ENCODE results near the gene HNRNPC. TPM values are rescaled to one million over a fixed set of nuclear protein-coding genes. Genes with fewer than 3 reads are reported as not detected.
"Not testable (repeated sequence)": the region's sequence is repeated elsewhere in the genome, so short reads cannot be mapped to it uniquely, and the experiment has no call there.

HNRNPC gene
- total RNA-seq, 1 experiment from 2014 or later = 1,144 TPM

- Histone ChIP-seq H4K20me1 (ENCODE audit: insufficient read depth, low read depth, low read length) (peaks cover 95% of the 10 kb centered on the region), H3K4me3 (ENCODE audit: low read length) (no peak overlapping the region), H3K4me1 (ENCODE audit: low read length) (peaks cover 7% of the 10 kb centered on the region; the same call in 1 of the 2 replicates), H3K36me3 (ENCODE audit: insufficient read depth, low read length) (peaks cover 93% of the 10 kb centered on the region), H3K4me2 (ENCODE audit: low read depth, low read length, poor library complexity, severe bottlenecking) (no peak overlapping the region), H3K27me3 (ENCODE audit: low read length) (no peaks in the 10 kb centered on the region), H3K9ac (ENCODE audit: low read length) (no peak overlapping the region), H2AFZ (ENCODE audit: low read length) (no peak overlapping the region), H3K9me2 (replicated peaks; ENCODE audit: insufficient read depth, low read length) (no peaks in the 10 kb centered on the region), H3K9me3 (ENCODE audit: low read length) (no peaks in the 10 kb centered on the region), H3K79me2 (ENCODE audit: low read length) (peaks cover 99% of the 10 kb centered on the region), H3K27ac (ENCODE audit: low read length) (no peak overlapping the region)
- peak; percentile 59 for DNase-seq
Observed at GRCh38 chr14:21233457-21234076, 35.7 kb downstream of the HNRNPC start.

GRCh38 chr14:21231020-21231652, 38.1 kb downstream of the HNRNPC start:
- Histone ChIP-seq H3K4me2 (ENCODE audit: low read depth, low read length, poor library complexity, severe bottlenecking) (no peak overlapping the region), H3K9me2 (replicated peaks; ENCODE audit: insufficient read depth, low read length) (no peaks in the 10 kb centered on the region), H3K4me3 (ENCODE audit: low read length) (no peak overlapping the region), H3K27ac (ENCODE audit: low read length) (no peak overlapping the region), H4K20me1 (ENCODE audit: insufficient read depth, low read depth, low read length) (peaks cover 93% of the 10 kb centered on the region), H3K27me3 (ENCODE audit: low read length) (no peaks in the 10 kb centered on the region), H3K9me3 (ENCODE audit: low read length) (no peaks in the 10 kb centered on the region), H3K4me1 (ENCODE audit: low read length) (peaks cover 4% of the 10 kb centered on the region; the same call in 1 of the 2 replicates), H3K79me2 (ENCODE audit: low read length) (peaks cover 99% of the 10 kb centered on the region), H2AFZ (ENCODE audit: low read length) (no peak overlapping the region), H3K9ac (ENCODE audit: low read length) (no peak overlapping the region), H3K36me3 (ENCODE audit: insufficient read depth, low read length) (peaks cover 90% of the 10 kb centered on the region)
- no peak for DNase-seq

- H3K36me3 ChIP-seq (ENCODE audit: insufficient read depth, low read length) = peaks cover 88% of the 10 kb centered on the region
- no peaks in the 10 kb centered on the region for H3K9me2 ChIP-seq (replicated peaks; ENCODE audit: insufficient read depth, low read length)
- no peak overlapping the region for H3K4me3 ChIP-seq (ENCODE audit: low read length)
- DNase-seq = no peak
- no peak overlapping the region for H2AFZ ChIP-seq (ENCODE audit: low read length)
- H3K27ac ChIP-seq (ENCODE audit: low read length) = no peak overlapping the region
- H3K79me2 ChIP-seq (ENCODE audit: low read length) = peaks cover 99% of the 10 kb centered on the region
- no peaks in the 10 kb centered on the region for H3K27me3 ChIP-seq (ENCODE audit: low read length)
- no peak overlapping the region for H3K4me2 ChIP-seq (ENCODE audit: low read depth, low read length, poor library complexity, severe bottlenecking)
- no peak overlapping the region for H3K9ac ChIP-seq (ENCODE audit: low read length)
- H3K9me3 ChIP-seq (ENCODE audit: low read length) = no peaks in the 10 kb centered on the region
- peaks cover under 1% of the 10 kb centered on the region; the same call in 1 of the 2 replicates for H3K4me1 ChIP-seq (ENCODE audit: low read length)
- H4K20me1 ChIP-seq (ENCODE audit: insufficient read depth, low read depth, low read length) = peaks cover 90% of the 10 kb centered on the region
Observed at GRCh38 chr14:21229821-21230220, 39.4 kb downstream of the HNRNPC start.

GRCh38 chr14:21227981-21228380, 41.3 kb downstream of the HNRNPC start:
- Histone ChIP-seq H3K9ac (ENCODE audit: low read length) (no peak overlapping the region), H3K27me3 (ENCODE audit: low read length) (no peaks in the 10 kb centered on the region), H2AFZ (ENCODE audit: low read length) (no peak overlapping the region), H3K4me2 (ENCODE audit: low read depth, low read length, poor library complexity, severe bottlenecking) (no peak overlapping the region), H3K36me3 (ENCODE audit: insufficient read depth, low read length) (peaks cover 88% of the 10 kb centered on the region), H3K4me1 (ENCODE audit: low read length) (no peaks in the 10 kb centered on the region), H3K9me2 (replicated peaks; ENCODE audit: insufficient read depth, low read length) (no peaks in the 10 kb centered on the region), H3K79me2 (ENCODE audit: low read length) (peaks cover 99% of the 10 kb centered on the region), H4K20me1 (ENCODE audit: insufficient read depth, low read depth, low read length) (peaks cover 90% of the 10 kb centered on the region), H3K27ac (ENCODE audit: low read length) (no peak overlapping the region), H3K9me3 (ENCODE audit: low read length) (no peaks in the 10 kb centered on the region), H3K4me3 (ENCODE audit: low read length) (no peak overlapping the region)
- DNase-seq = no peak

GRCh38 chr14:21227150-21227549, 42.1 kb downstream of the HNRNPC start:
- Histone ChIP-seq H3K9ac (ENCODE audit: low read length) (no peak overlapping the region), H3K4me1 (ENCODE audit: low read length) (no peaks in the 10 kb centered on the region), H3K4me3 (ENCODE audit: low read length) (no peak overlapping the region), H2AFZ (ENCODE audit: low read length) (no peak overlapping the region), H3K27me3 (ENCODE audit: low read length) (no peaks in the 10 kb centered on the region), H3K36me3 (ENCODE audit: insufficient read depth, low read length) (peaks cover 88% of the 10 kb centered on the region), H3K79me2 (ENCODE audit: low read length) (peaks cover 99% of the 10 kb centered on the region), H3K27ac (ENCODE audit: low read length) (no peak overlapping the region), H3K9me2 (replicated peaks; ENCODE audit: insufficient read depth, low read length) (no peaks in the 10 kb centered on the region), H4K20me1 (ENCODE audit: insufficient read depth, low read depth, low read length) (peaks cover 90% of the 10 kb centered on the region), H3K4me2 (ENCODE audit: low read depth, low read length, poor library complexity, severe bottlenecking) (no peak overlapping the region), H3K9me3 (ENCODE audit: low read length) (no peaks in the 10 kb centered on the region)
- DNase-seq = no peak

- H3K36me3 ChIP-seq (ENCODE audit: insufficient read depth, low read length) = peaks cover 88% of the 10 kb centered on the region
- DNase-seq = no peak
- H3K9ac ChIP-seq (ENCODE audit: low read length) = no peak overlapping the region
- peaks cover 91% of the 10 kb centered on the region for H4K20me1 ChIP-seq (ENCODE audit: insufficient read depth, low read depth, low read length)
- H3K9me2 ChIP-seq (replicated peaks; ENCODE audit: insufficient read depth, low read length) = no peaks in the 10 kb centered on the region
- H3K4me1 ChIP-seq (ENCODE audit: low read length) = no peaks in the 10 kb centered on the region
- H2AFZ ChIP-seq (ENCODE audit: low read length) = no peak overlapping the region
- peaks cover 99% of the 10 kb centered on the region for H3K79me2 ChIP-seq (ENCODE audit: low read length)
- H3K27ac ChIP-seq (ENCODE audit: low read length) = no peak overlapping the region
- no peak overlapping the region for H3K4me2 ChIP-seq (ENCODE audit: low read depth, low read length, poor library complexity, severe bottlenecking)
- H3K4me3 ChIP-seq (ENCODE audit: low read length) = no peak overlapping the region
- H3K9me3 ChIP-seq (ENCODE audit: low read length) = no peaks in the 10 kb centered on the region
- H3K27me3 ChIP-seq (ENCODE audit: low read length) = no peaks in the 10 kb centered on the region
Observed at GRCh38 chr14:21226467-21226866, 42.8 kb downstream of the HNRNPC start.

- not testable (repeated sequence) for H3K27me3 ChIP-seq (ENCODE audit: low read length); H2AFZ ChIP-seq (ENCODE audit: low read length); H3K4me2 ChIP-seq (ENCODE audit: low read depth, low read length, poor library complexity, severe bottlenecking); H3K9ac ChIP-seq (ENCODE audit: low read length); H3K9me3 ChIP-seq (ENCODE audit: low read length); H3K4me1 ChIP-seq (ENCODE audit: low read length); H3K4me3 ChIP-seq (ENCODE audit: low read length); DNase-seq; H3K27ac ChIP-seq (ENCODE audit: low read length); H3K9me2 ChIP-seq (replicated peaks; ENCODE audit: insufficient read depth, low read length)
- Histone ChIP-seq H4K20me1 (ENCODE audit: insufficient read depth, low read depth, low read length) (peaks cover 91% of the 10 kb centered on the region), H3K79me2 (ENCODE audit: low read length) (peaks cover 99% of the 10 kb centered on the region), H3K36me3 (ENCODE audit: insufficient read depth, low read length) (peaks cover 87% of the 10 kb centered on the region)
Observed at GRCh38 chr14:21225164-21225563, 44.1 kb downstream of the HNRNPC start.

- Histone ChIP-seq H2AFZ (ENCODE audit: low read length) (no peak overlapping the region), H3K27me3 (ENCODE audit: low read length) (no peaks in the 10 kb centered on the region), H3K9ac (ENCODE audit: low read length) (no peak overlapping the region), H3K4me3 (ENCODE audit: low read length) (no peak overlapping the region), H3K79me2 (ENCODE audit: low read length) (peaks cover 97% of the 10 kb centered on the region), H3K9me2 (replicated peaks; ENCODE audit: insufficient read depth, low read length) (no peaks in the 10 kb centered on the region), H3K4me1 (ENCODE audit: low read length) (peaks cover 3% of the 10 kb centered on the region; the same call in 1 of the 2 replicates), H3K27ac (ENCODE audit: low read length) (no peak overlapping the region), H3K4me2 (ENCODE audit: low read depth, low read length, poor library complexity, severe bottlenecking) (no peak overlapping the region), H3K9me3 (ENCODE audit: low read length) (no peaks in the 10 kb centered on the region), H4K20me1 (ENCODE audit: insufficient read depth, low read depth, low read length) (peaks cover 93% of the 10 kb centered on the region), H3K36me3 (ENCODE audit: insufficient read depth, low read length) (peaks cover 90% of the 10 kb centered on the region)
- DNase-seq = no peak
Observed at GRCh38 chr14:21220874-21221477, 48.3 kb downstream of the HNRNPC start.

All from Karpas-422 (cell line).